HG03571 (cell line): ENCODE data around the gene UAP1L1.
A peak's percentile ranks its signal among the peaks of the same experiment; 100 is the strongest.

Experiments
- ATAC-seq: cut with Tn5 transposase; IDR thresholded peaks from one replicate; pipeline ENCODE4 v1.9.1; 2021; ENCODE audit not compliant: unreplicated experiment

Gene UAP1L1

DNA sequence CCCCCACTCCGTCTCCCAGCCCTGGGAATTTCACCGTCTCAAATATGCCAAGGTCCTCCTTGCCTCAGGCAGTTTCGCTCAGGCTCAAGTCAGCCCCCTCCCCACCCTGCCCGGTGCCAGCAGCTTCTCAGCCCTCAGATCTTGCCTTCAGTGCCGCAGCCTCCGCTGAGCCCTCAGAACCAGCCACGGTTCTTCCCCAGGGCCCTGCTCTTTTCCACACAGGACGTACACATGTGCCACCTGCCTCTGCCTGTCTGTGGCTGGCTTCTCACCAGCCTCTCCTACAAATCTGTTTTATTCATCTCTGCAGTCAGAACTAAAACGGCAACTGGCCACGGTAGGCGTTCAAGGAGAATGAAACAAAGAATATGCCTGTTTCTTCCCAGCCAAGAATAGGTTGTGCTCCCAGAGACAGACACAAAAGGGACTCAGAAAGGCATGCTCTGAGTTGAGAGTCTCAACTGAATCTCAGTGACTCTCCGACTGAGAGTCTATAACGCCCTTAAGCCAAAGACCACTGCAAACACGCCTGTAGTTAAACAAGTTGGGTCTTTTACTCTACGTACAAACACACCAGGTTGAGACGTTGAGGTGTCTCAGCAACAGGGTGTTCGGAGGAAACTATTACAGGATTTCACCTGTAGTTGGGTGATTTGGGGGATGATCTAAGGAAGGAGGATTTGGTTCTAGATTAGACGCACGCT, 51.0 kb downstream of the UAP1L1 start:
- ATAC-seq = no peak

DNA sequence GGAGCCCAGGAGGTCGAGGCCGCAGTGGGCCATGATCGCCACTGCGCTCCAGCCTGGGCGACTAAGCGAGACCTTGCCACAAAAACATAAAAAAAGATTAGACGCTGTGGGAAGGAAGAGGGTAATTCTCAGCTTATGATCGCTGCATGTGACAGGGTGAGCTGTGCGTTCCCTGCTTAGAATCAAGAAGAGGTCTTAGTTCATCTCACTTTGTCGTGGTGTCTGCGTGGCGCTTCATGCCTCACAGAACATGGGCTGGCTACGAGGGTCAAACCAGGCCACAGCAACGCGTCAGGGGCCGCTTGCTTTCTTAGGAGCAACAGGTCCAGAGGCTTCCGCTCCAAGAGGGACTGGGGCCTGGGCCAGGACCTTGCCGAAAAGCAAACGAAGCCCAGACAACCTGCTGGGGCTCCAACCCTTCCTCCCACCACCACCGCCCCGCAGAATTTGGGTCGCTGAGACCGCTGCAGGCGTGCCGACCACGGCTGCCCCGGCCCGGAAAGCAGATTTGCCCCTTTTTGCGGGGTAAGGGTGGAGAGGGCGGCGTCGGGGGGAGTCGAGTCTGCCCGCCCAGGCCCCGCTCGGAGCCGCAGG, 51.6 kb downstream of the UAP1L1 start:
- ATAC-seq = no peak

DNA sequence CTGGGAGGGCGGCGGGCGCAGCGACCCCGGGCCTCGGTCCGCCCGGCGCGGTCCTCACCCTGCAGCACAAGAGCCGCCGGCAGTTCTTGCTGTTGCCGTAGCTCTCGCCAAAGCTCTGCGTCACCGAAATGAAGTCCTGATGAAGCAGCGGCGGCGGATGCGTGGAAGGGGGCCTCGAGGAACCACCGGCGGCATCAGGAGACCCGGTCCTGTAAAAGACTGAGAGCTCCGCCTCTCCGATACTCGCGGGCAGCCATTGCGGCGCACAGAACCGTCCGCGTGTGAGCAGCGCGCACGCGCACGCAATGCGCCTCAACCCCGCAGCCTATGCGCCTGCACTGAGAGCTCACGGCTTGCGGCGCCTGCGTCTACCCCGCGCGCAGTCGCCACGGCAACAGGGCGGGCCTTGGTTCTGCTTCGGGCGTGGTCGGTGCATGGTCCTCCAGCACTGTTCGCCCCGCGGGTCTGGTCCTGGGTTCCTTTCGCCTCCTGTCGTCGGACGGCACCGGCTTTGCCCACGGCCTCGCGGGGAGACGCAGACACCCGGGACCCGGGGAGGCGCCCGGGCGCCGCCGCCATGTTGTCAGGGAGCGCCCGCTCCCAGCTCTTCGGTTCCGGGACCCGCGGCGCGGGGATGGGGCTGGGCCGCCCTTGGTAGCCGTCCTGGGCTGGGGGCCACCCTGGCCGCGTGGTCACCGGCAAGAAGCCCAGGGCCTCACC, 52.3 kb downstream of the UAP1L1 start:
- peak; percentile 77 for ATAC-seq

DNA sequence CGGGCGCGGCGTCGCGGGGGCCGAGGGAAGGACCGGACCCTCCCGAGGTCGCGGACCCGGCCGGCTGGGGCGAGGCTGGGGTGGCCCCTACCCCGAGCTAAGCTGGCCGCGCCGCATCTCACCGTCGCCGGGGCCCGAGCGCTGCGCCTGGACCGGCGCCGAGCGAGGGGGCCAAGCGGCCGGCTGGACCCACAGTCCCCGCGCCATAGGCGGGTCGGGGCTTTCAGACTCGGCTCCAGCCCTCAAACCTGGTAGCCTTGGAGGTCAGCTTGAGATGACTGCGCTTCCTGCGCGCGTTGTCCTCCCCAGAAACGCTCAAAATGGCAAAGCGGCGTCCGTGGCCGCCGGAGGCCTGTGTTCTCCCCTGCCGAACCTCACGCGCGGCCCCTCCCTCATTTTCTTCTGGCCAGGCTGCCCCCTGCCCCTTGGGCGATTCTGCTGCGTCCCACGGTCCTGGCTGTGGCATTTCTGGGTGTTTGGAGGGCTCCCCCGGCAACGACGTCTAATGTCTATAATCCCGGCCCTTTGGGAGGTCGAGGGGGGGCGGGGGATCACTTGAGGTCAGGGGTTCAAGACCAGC, 52.9 kb downstream of the UAP1L1 start:
- peak; percentile 15 for ATAC-seq
